HG03457 (cell line): ENCODE data around the gene VPS35L.
"Not testable (repeated sequence)": the region's sequence is repeated elsewhere in the genome, so short reads cannot be mapped to it uniquely, and the experiment has no call there.

Experiments
- ATAC-seq: cut with Tn5 transposase; IDR thresholded peaks from one replicate; pipeline ENCODE4 v1.9.1; 2021; ENCODE audit warnings: moderate number of reproducible peaks; ENCODE audit not compliant: unreplicated experiment

The VPS35L gene

GRCh38 chr16:19540241-19540970 lies 15.1 kb upstream of the VPS35L start:
- no peak for ATAC-seq

DNA sequence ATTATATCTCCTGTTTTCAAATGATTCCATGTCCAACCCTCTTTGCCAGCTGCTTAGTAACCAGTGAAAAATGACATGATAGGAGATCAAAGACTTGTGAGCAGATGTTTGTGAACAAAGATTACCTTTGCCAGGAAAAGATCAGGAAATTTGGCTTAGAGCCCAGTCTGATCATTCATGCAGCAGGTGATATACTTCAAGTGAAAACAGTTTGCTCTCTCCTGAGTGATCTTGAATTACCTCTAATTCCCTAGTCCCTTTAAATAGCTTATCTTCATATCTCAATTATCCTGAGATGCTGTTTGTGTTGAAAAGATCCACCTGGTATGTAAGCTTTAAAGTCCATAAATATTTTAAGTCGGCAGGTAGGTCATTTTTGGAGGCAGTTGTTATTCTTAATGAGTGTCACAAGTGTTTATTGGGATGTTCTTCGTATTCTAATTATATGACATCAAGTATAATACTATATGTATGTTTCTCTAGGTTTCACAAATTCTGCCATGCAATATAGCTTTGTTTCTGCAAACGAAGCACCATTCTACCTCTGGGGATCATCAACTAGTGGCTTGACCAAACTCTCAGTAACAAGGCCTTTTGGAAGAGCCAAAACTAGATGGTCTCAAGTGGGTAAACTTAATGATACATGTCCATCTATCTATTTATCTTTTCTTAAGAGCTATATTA lies 13.2 kb upstream of the VPS35L start:
- ATAC-seq: no peak

DNA sequence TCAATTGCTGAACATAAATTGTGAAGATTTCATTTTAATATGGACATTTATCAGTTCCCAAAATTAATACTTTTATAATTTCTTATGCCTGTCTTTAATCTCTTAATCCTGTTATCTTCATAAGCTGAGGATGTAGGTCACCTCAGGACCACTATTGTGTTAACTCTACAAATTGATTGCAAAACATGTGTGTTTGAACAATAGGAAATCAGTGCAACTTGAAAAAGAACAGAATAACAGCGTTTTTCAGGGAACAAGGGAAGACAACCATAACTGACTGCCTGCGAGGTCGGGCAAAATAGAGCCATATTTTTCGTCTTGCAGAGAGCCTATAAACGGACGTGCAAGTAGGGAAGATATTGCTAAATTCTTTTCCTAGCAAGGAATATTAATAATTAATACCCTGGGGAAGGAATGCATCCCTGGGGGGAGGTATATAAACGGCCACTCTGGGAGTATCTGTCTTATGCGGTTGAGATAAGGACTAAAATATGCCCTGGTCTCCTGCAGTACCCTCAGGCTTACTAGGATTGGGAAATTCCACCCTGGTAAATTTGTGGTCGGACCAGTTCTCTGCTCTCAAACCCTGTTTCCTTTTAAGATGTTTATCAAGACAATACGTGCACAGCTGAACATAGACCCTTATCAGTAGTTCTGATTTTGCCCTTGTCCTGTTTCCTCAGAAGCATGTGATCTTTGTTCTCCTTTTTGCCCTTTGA lies 12.1 kb upstream of the VPS35L start:
- not testable (repeated sequence) for ATAC-seq

DNA sequence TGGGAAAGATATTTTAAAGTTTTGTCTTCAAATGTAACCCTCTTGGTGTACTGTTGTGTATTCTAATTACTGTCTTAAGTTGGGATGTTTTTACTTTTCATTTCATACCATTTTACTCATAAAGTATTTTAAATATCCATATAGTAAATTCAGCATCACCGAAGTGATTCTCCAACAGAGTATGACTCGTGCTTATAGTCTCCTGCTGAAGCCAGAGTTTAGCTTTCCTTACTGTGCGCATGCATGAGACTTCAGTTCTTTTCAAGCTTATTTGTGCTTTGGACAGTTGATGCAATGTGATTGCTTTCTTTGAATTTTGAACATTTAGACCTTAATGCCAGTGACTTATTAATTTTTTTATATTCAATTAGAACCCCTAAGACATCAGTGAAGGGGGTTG lies 7.4 kb upstream of the VPS35L start:
- no peak for ATAC-seq

- ATAC-seq: no peak
Measured at GRCh38 chr16:19549673-19550072, 5.8 kb upstream of the VPS35L start.

GRCh38 chr16:19555938-19556771 lies 652 bp downstream of the VPS35L start:
- no peak for ATAC-seq

DNA sequence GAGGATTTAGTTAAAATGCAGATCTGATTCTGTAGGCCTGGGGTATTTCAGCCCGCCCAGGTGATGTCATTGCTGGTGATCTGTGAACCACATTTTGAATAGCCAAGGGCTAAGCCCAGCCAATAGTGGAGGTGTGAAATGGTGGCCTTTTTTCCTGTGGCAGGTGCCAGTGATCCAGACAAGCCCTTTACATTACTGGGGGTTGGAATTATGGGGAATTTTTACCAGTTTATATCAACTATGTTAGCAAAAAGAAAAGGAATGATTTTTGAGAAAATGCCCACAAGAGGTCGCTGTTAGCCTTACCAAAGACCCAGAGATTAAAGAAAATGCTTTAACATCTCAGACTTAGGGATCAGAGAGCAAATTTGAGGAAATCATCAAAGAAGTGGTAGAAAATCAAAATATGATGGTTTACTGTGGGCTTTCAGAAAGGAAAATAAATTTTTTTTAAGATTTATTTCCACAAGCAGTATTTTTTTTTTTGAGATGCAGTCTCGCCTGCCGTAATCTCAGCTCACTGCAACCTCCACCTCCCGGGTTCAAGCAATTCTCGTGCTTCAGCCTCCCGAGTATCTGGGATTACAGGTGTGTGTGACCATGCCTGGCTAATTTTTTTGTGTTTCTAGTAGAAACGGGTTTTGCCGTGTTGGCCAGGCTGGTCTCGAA lies 3.9 kb downstream of the VPS35L start:
- ATAC-seq: no peak

DNA sequence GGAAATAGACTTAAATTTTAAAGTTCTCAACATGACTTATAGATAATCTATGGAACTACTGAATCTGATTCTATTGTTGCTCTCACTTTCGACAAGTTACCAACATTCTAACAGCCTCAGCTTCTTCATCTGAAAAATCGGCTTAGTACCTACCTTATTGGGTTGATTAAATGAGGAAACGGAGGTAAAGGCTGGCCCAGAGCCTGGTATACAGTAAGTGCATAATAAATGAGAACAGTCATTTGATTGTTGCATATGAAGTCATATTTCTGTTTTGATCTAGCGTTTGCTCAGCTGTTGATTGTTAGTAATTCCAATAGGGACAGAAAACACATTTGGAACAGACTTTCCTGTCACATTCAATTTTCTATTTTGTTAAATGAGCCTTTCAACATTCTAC lies 4.6 kb downstream of the VPS35L start:
- ATAC-seq: no peak

GRCh38 chr16:19563377-19563776 lies 7.9 kb downstream of the VPS35L start:
- ATAC-seq: no peak

DNA sequence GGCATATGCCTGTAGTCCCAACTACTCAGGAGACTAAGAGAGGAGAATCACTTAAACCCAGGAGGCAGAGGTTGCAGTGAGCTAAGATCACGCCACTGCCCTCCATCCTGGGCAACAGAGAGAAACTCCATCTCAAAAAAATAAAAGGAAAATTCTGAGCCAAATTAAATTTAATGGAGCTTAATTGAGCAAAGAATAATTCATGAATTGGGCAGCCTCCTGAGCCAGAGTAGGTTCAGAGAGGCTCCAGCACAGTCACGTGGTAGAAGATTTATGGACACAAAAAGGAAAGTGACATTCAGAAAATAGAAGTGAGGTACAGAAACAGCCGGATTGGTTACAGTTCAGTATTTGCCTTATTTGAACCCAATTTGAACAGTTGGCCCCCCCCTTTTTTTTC lies 10.9 kb downstream of the VPS35L start:
- no peak for ATAC-seq

DNA sequence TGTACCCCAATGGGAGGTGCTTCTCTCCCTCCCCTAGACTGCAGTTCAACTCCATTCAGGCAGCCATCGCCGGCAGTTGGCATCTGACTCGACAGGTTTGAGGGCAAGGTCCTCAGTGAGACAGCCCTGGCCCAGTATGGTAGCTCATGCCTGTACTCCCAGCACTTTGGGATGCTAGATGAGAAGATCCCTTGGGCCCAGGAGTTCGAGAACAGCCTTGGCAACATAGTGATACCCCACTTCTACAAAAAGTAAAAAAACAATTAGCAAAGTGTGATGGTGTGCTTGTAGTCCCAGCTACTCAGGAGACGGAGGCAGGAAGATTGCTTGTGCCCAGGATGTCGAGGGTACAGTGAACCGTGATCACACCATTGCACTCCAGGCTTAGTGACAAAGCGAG lies 12.1 kb downstream of the VPS35L start:
- ATAC-seq: no peak

DNA sequence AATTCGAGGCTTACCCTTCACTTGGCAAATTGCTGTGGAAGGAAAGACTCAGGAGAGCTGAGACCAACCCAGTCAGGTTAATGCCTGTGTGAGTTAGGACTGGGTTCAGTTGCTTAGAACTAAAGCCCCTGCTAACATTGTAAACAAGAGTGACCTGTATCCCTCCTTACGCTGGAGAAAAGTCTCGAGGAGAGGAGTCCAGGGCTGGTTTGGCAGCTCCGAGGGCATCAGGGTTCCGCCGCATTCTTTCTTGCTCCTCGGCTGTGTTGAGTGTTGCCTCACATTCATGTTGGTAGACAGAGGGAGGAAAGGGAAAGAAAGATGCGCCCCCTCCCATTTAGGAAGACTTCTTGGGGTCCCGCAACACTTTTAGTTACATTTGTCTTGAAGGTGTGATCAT lies 18.5 kb downstream of the VPS35L start:
- no peak for ATAC-seq

GRCh38 chr16:19574615-19575014 lies 19.1 kb downstream of the VPS35L start:
- no peak for ATAC-seq

- ATAC-seq: no peak
Measured at GRCh38 chr16:19578378-19578971, 23.0 kb downstream of the VPS35L start.

- ATAC-seq: no peak
Measured at GRCh38 chr16:19582050-19582831, 26.7 kb downstream of the VPS35L start.

GRCh38 chr16:19583665-19584300 lies 28.3 kb downstream of the VPS35L start:
- no peak for ATAC-seq

DNA sequence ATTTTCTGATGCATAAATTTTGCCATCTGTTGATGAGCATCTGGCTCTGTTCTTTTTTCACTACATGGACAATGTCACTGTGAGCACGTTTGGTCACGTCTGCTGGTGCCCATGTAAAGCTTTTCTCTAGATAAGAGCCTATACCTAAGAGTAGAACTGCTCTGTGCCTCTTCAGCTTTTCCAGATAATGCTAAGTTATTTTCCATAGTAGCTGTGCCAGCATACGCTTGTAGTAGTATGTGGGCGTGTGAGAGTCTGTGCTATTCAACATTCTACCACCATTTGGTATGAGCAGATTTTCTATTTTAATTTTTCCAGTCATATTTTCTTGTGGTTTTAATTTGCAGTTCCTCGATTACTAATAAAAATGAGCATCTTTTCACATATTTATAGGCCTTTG lies 33.2 kb downstream of the VPS35L start:
- ATAC-seq: no peak

GRCh38 chr16:19589106-19589505 lies 33.6 kb downstream of the VPS35L start:
- ATAC-seq: no peak

- ATAC-seq: no peak
Measured at GRCh38 chr16:19589771-19590302, 34.3 kb downstream of the VPS35L start.
